ENCODE measurements around the gene ZAR1L.

ZAR1L gene

DNA sequence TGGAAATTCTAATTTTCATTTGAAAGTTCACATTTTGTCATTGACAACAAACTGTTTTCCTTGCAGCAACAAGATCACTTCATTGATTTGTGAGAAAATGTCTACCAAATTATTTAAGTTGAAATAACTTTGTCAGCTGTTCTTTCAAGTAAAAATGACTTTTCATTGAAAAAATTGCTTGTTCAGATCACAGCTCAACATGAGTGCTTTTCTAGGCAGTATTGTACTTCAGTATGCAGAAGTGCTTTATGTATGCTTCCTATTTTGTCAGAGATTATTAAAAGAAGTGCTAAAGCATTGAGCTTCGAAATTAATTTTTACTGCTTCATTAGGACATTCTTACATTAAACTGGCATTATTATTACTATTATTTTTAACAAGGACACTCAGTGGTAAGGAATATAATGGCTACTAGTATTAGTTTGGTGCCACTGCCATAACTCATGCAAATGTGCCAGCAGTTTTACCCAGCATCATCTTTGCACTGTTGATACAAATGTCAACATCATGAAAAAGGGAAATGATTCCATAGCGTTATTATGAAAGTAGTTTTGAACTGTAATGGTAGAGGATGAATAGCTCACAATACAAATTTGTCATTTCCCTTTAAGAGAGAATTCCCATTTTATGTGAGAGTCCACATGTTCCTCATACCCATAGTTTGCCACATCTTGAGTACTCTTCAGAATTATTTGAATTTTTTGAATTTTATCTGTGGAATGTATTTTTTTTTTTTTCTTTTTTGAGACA lies 2.7 kb upstream of the ZAR1L start:
- no peak for TF ChIP-seq FOXP2 (optimal IDR thresholded peaks at IDR 0.05; ENCODE audit: borderline replicate concordance, extremely low read depth, extremely low read length, insufficient read depth)
- no peak for TF ChIP-seq SIN3A (IDR thresholded peaks at IDR 0.05; ENCODE audit: borderline replicate concordance, insufficient read depth, low read length)
- TF ChIP-seq POLR2AphosphoS5 (IDR thresholded peaks at IDR 0.05; ENCODE audit: low read depth, low read length) = no peak
- TF ChIP-seq, protein P1, sequence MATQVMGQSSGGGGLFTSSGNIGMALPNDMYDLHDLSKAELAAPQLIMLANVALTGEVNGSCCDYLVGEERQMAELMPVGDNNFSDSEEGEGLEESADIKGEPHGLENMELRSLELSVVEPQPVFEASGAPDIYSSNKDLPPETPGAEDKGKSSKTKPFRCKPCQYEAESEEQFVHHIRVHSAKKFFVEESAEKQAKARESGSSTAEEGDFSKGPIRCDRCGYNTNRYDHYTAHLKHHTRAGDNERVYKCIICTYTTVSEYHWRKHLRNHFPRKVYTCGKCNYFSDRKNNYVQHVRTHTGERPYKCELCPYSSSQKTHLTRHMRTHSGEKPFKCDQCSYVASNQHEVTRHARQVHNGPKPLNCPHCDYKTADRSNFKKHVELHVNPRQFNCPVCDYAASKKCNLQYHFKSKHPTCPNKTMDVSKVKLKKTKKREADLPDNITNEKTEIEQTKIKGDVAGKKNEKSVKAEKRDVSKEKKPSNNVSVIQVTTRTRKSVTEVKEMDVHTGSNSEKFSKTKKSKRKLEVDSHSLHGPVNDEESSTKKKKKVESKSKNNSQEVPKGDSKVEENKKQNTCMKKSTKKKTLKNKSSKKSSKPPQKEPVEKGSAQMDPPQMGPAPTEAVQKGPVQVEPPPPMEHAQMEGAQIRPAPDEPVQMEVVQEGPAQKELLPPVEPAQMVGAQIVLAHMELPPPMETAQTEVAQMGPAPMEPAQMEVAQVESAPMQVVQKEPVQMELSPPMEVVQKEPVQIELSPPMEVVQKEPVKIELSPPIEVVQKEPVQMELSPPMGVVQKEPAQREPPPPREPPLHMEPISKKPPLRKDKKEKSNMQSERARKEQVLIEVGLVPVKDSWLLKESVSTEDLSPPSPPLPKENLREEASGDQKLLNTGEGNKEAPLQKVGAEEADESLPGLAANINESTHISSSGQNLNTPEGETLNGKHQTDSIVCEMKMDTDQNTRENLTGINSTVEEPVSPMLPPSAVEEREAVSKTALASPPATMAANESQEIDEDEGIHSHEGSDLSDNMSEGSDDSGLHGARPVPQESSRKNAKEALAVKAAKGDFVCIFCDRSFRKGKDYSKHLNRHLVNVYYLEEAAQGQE (IDR thresholded peaks at IDR 0.05; ENCODE audit: insufficient read depth in 1 of 2, low read depth in 2 of 2, low read length in 2 of 2) = no peak
- no peak for TF ChIP-seq TAF1 (IDR thresholded peaks at IDR 0.05; ENCODE audit: borderline replicate concordance, insufficient read depth, low read length)

DNA sequence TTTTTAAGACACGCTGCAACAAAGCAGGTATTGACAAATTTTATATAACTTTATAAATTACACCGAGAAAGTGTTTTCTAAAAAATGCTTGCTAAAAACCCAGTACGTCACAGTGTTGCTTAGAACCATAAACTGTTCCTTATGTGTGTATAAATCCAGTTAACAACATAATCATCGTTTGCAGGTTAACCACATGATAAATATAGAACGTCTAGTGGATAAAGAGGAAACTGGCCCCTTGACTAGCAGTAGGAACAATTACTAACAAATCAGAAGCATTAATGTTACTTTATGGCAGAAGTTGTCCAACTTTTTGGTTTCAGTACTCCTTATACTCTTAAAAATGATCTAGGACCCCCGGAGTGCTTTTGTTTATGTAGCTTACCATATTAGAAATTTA lies 1.3 kb upstream of the ZAR1L start:
- TF ChIP-seq FOXP2 (optimal IDR thresholded peaks at IDR 0.05; ENCODE audit: borderline replicate concordance, extremely low read depth, extremely low read length, insufficient read depth) = no peak
- TF ChIP-seq SIN3A (IDR thresholded peaks at IDR 0.05; ENCODE audit: borderline replicate concordance, insufficient read depth, low read length) = no peak
- TF ChIP-seq TAF1 (IDR thresholded peaks at IDR 0.05; ENCODE audit: borderline replicate concordance, insufficient read depth, low read length) = no peak
- TF ChIP-seq POLR2AphosphoS5 (IDR thresholded peaks at IDR 0.05; ENCODE audit: low read depth, low read length) = no peak
- TF ChIP-seq, protein P1 (IDR thresholded peaks at IDR 0.05; ENCODE audit: insufficient read depth in 1 of 2, low read depth in 2 of 2, low read length in 2 of 2) = no peak

DNA sequence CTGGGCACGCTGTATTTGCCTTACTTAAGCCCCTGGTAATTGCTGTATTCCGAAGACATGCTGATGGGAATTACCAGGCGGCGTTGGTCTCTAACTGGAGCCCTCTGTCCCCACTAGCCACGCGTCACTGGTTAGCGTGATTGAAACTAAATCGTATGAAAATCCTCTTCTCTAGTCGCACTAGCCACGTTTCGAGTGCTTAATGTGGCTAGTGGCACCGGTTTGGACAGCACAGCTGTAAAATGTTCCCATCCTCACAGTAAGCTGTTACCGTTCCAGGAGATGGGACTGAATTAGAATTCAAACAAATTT lies 821 bp upstream of the ZAR1L start:
- TF ChIP-seq, protein P1 (IDR thresholded peaks at IDR 0.05; ENCODE audit: insufficient read depth in 1 of 2, low read depth in 2 of 2, low read length in 2 of 2) = no peak
- TF ChIP-seq TAF1 (IDR thresholded peaks at IDR 0.05; ENCODE audit: borderline replicate concordance, insufficient read depth, low read length) (no peak), FOXP2 (optimal IDR thresholded peaks at IDR 0.05; ENCODE audit: borderline replicate concordance, extremely low read depth, extremely low read length, insufficient read depth) (no peak), POLR2AphosphoS5 (IDR thresholded peaks at IDR 0.05; ENCODE audit: low read depth, low read length) (no peak), SIN3A (IDR thresholded peaks at IDR 0.05; ENCODE audit: borderline replicate concordance, insufficient read depth, low read length) (no peak)

DNA sequence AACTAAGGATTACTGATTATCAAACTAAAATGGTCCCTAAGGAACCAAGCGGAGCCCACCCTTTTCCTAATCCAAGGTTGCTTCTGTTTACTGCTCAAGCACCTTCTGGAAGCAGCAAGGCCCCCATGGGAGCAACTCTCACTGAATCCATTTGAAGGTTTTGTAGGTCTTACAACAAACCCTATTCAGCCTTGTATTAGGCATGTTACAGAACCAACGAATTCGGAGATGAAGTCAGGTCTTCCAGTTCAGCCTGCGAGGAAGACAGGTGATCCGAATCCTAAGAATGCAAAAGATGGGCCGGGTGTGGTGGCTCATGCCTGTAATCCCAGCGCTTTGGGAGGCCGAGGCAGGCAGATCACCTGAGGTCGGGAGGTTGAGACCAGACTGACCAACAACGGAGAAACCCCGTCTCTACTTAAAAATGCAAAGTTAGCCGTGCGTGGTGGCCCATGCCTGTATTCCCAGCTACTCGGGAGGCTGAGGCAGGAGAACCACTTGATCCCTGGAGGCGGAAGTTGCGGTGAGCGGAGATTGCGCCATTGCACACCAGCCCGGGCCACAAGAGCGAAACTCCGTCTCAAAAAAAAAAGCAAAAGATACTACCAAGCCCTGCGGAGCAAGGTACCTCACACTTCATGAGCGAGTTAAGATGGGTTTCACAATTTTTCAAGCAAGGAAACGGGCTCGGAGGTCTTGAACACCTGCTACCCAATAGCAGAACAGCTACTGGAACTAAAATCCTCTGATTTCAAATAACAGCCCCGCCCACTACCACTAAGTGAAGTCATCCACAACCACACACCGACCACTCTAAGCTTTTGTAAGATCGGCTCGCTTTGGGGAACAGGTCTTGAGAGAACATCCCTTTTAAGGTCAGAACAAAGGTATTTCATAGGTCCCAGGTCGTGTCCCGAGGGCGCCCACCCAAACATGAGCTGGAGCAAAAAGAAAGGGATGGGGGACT lies 609 bp downstream of the ZAR1L start:
- TF ChIP-seq FOXP2 (optimal IDR thresholded peaks at IDR 0.05; ENCODE audit: borderline replicate concordance, extremely low read depth, extremely low read length, insufficient read depth) (no peak), TAF1 (IDR thresholded peaks at IDR 0.05; ENCODE audit: borderline replicate concordance, insufficient read depth, low read length) (no peak), SIN3A (IDR thresholded peaks at IDR 0.05; ENCODE audit: borderline replicate concordance, insufficient read depth, low read length) (no peak), POLR2AphosphoS5 (IDR thresholded peaks at IDR 0.05; ENCODE audit: low read depth, low read length) (no peak)
- TF ChIP-seq, protein P1 (IDR thresholded peaks at IDR 0.05; ENCODE audit: insufficient read depth in 1 of 2, low read depth in 2 of 2, low read length in 2 of 2) = no peak
